22Rv1 (cell line): Measurements from ENCODE around the gene TICAM2.

ENCODE experiments used
- H3K27ac ChIP-seq: fragments of 450-650 bp; 2 replicates; pipeline ENCODE4 v1.5.1; 2017
- ZFX ChIP-seq: fragments of 450-650 bp; IDR thresholded peaks from 2 replicates; pipeline ENCODE4 v1.6.1; 2017; ENCODE audit warnings: antibody characterized with exemption, borderline replicate concordance
- TF ChIP-seq, protein P1 (sequence below): fragments of 450-650 bp; IDR thresholded peaks from 2 replicates; pipeline ENCODE4 v1.5.1; 2017; ENCODE audit warnings: mild to moderate bottlenecking

The TICAM2 gene

DNA sequence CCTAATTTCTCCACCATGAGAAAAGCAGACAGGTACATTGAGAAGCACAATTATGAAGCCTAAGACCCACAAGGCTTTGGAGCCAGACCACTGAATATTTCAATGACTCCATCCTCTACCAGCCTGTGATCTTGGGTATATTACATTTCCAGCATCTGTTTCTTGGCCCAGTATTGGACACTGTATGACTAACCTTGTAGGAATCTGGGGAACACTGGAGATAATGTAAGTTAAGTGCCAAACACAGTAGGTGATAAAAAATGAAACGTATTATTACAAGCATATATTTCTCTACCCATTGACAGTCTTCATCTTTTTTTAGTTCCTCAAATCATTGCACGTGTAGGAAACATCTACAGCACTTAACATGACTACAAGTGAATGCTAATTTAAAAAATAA is 29.1 kb downstream of the TICAM2 start:
- no peak overlapping the region for H3K27ac ChIP-seq
- TF ChIP-seq, protein P1, sequence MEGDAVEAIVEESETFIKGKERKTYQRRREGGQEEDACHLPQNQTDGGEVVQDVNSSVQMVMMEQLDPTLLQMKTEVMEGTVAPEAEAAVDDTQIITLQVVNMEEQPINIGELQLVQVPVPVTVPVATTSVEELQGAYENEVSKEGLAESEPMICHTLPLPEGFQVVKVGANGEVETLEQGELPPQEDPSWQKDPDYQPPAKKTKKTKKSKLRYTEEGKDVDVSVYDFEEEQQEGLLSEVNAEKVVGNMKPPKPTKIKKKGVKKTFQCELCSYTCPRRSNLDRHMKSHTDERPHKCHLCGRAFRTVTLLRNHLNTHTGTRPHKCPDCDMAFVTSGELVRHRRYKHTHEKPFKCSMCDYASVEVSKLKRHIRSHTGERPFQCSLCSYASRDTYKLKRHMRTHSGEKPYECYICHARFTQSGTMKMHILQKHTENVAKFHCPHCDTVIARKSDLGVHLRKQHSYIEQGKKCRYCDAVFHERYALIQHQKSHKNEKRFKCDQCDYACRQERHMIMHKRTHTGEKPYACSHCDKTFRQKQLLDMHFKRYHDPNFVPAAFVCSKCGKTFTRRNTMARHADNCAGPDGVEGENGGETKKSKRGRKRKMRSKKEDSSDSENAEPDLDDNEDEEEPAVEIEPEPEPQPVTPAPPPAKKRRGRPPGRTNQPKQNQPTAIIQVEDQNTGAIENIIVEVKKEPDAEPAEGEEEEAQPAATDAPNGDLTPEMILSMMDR: no peak
- no peak for TF ChIP-seq ZFX

DNA sequence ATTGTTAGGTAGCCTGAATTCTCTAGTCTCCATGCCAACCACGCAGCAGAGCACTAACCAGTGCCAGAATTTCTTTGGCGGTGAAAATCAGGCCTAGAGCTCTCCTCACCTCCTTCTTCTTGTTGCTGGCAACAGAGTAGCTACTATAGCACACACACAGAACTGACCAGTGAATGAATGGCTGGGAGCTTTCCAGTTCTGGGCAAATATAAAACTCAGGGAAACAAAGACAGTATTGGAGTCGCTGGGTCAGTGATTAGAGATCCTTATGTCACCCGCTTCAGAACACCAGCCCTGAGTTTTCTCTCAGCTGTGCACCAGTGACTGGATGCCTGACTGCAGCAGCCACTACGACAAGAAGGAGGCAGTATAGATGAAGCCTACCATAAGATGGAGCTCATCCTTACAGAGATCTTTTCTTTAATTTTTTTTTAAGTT is 30.8 kb downstream of the TICAM2 start:
- TF ChIP-seq, protein P1: 0 out of 2 replicates have a peak, but pooled peaks have one; percentile 15
- TF ChIP-seq ZFX: no peak
- H3K27ac ChIP-seq: no peak overlapping the region

DNA sequence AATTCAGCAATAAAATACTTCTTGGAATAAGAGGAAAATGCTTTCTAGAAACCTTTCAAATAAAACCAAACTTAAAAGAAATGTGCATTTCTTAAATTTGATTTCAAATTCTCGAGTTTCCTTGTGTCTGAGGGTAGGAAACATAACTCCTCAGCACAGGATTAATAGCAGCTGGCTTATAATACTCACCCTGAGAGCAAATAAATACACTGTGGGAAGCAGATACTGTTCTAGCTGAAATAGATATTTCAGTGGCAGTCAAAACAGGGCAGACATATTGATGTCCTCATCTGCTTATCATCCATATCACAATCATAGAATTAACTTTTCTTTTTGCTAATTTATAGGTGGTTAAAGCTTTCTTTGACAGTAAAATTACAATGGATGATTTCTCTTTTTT is 33.6 kb downstream of the TICAM2 start:
- H3K27ac ChIP-seq: no peak overlapping the region
- TF ChIP-seq ZFX: no peak
- TF ChIP-seq, protein P1: no peak

DNA sequence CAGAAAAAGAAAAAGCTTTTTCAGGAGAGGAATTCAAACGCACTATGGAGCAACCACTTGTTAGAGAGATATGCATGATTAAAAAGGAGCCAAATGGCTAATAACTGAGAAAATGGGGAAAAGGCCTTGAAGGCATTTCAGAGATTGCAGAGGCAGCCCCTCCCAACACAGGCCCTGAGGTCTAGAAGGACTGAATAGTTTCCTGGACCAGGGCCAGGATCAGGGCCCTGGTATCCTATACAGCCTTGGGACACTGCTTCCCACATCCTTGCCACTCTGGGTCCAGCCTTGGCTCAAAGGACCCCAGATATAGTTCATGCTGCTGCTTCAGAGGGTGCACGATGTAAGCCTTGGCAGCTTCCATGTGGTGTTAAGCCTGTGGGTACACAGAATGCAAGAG is 37.0 kb downstream of the TICAM2 start:
- TF ChIP-seq, protein P1: no peak
- no peak for TF ChIP-seq ZFX
- H3K27ac ChIP-seq: no peak overlapping the region

DNA sequence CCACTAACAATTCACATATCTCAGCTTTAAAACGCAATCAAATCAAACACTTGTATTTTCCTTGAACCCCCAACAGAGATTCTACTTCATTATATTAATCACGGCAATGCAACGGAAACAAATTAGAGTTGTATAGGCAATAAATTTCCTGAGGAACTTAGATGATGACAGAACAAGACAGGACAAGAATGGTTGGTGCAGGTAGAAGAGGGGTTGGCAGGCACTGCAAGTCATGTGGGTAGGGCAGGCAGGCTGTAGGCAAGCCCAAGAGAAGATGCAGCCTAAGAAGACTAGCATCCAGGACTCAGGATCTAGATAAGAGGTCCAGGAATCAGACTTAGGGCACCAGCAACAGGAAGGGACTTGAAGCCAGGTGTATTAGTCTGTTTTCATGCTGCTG is 41.1 kb downstream of the TICAM2 start:
- TF ChIP-seq, protein P1: no peak
- TF ChIP-seq ZFX: no peak
- no peak overlapping the region for H3K27ac ChIP-seq

DNA sequence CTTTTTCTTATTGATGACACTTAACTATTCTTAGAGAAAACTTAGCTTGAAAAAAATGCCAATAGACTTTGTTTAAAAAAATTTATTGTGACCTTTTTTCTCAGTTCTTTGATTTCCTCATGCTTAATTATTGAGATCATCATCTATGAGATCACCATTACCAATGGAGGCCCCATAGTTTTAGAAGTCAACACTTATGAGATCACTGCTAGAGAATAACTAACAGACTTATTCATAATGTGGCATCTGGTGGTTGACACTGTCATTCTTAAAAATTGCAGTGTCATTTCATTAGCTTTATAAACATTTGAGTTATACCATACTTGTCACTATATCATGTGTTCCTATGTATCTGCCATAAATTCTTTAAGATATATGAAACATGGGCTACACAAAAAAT is 42.8 kb downstream of the TICAM2 start:
- TF ChIP-seq ZFX: no peak
- TF ChIP-seq, protein P1: no peak
- no peak overlapping the region for H3K27ac ChIP-seq

DNA sequence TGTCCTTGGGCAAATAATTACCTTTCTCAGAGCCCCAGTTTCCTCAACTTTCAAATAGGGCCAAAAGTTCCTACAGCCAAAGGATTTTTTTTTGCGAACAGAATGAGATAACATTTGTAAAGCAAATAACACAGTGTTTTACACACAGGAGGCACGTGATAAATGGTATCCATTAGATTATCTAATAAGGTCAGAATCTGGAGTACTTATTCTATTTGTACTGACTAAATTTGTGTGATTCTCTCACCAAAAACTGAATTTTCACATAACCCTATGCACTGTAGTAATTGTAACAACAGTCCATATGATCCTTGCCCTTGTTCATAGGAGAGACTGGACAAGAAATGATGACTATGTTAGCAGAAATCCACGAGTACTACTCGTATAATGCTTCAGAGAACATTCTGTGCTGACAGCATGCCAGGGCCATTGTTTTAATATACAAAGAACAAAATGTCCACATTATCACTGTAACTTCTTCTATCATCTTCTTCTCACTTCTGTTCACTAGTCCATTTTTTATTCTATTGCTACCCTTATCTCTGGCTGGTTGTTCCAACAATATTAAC is 43.8 kb downstream of the TICAM2 start:
- H3K27ac ChIP-seq: peak overlapping the region; percentile 70
- no peak for TF ChIP-seq ZFX
- TF ChIP-seq, protein P1: no peak
